Activated CD4-positive, alpha-beta memory T cell treated with anti-CD3 and anti-CD28 coated beads, Interleukin-2, amount 10 ng/mL, durations not matched to agents 7 days and 5 days (primary cell): ENCODE data around the gene MRPL22. TPM values are rescaled to one million over a fixed set of nuclear protein-coding genes. Genes with fewer than 3 reads are reported as not detected.
"Not testable (repeated sequence)": the region's sequence is repeated elsewhere in the genome, so short reads cannot be mapped to it uniquely, and the experiment has no call there.

Experiments
- CTCF ChIA-PET: fragments of 350-600 bp; sonication (Branson Sonifier 250); formaldehyde crosslinking; loops from one replicate; lab custom pipeline; 2021; ENCODE audit warnings: antibody characterized with exemption, inconsistent platforms; lab: Charles Lee
- POLR2A ChIA-PET: fragments of 350-600 bp; sonication (Branson Sonifier 250); formaldehyde crosslinking; loops from one replicate; lab custom pipeline; 2021; ENCODE audit warnings: antibody characterized with exemption; lab: Charles Lee
- DNase-seq: peaks from one replicate; pipeline ENCODE4 v3.0.0-alpha.2; 2020
- H3K27ac Mint-ChIP-seq: one replicate; pipeline ENCODE4 v1.8.0; 2021; ENCODE audit warnings: mild to moderate bottlenecking, mixed read lengths
- H3K27me3 Mint-ChIP-seq: one replicate; pipeline ENCODE4 v1.8.0; 2021; ENCODE audit warnings: mixed read lengths
- H3K36me3 Mint-ChIP-seq: one replicate; pipeline ENCODE4 v1.8.0; 2021; ENCODE audit warnings: low read depth, mixed read lengths
- H3K4me1 Mint-ChIP-seq: one replicate; pipeline ENCODE4 v1.8.0; 2021; ENCODE audit warnings: mixed read lengths
- H3K4me3 Mint-ChIP-seq: one replicate; pipeline ENCODE4 v1.8.0; 2021; ENCODE audit warnings: mild to moderate bottlenecking, mixed read lengths
- H3K9me3 Mint-ChIP-seq: one replicate; pipeline ENCODE4 v1.8.0; 2021; ENCODE audit warnings: mixed read lengths
- total RNA-seq, 2 experiments: library from RNA; stranded (reverse); gene quantifications; one replicate each; pipeline ENCODE4 v1.2.3, GENCODE V29; 2021

MRPL22 gene
- total RNA-seq, 2 experiments from 2014 or later: 60.0 to 62.2 TPM

DNA sequence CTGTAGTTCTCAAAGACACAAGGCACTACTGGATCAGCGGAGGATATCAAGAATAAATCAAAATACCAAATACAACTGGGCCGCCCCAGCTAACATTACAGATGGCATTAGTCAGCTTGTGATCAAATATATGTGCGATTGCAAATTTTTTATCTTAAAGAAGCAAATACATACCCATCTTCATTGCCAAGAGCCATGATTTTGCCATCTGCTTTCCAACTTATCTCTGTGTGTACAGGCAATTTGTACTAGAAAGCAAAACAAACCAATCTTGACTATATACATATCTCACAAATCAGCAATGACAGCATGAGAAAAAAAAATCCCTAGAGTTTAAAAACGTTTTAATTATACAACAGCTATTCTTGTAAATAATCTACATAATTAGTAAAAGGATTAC lies 23.1 kb upstream of the MRPL22 start:
- no peaks in the 10 kb centered on the region for H3K27me3 Mint-ChIP-seq
- no peak for DNase-seq
- ChIA-PET CTCF (no interaction called here), POLR2A (interaction anchor here (0.8 kb wide), 1 partner anchor 19 kb away, joined by 3 read pairs; no protein-coding TSS in a partner anchor)
- H3K4me1 Mint-ChIP-seq: no peaks in the 10 kb centered on the region
- no peak overlapping the region for H3K4me3 Mint-ChIP-seq
- H3K27ac Mint-ChIP-seq: no peak overlapping the region
- no peaks in the 10 kb centered on the region for H3K9me3 Mint-ChIP-seq
- H3K36me3 Mint-ChIP-seq: peaks cover 14% of the 10 kb centered on the region

- Mint-ChIP-seq H3K4me3 (no peak overlapping the region), H3K27me3 (no peaks in the 10 kb centered on the region), H3K4me1 (no peaks in the 10 kb centered on the region), H3K27ac (no peak overlapping the region), H3K36me3 (peaks cover 31% of the 10 kb centered on the region), H3K9me3 (no peaks in the 10 kb centered on the region)
- no peak for DNase-seq
- ChIA-PET CTCF (no interaction called here), POLR2A (interaction anchor here (1.8 kb wide), 1 partner anchor 13 kb away, joined by 5 read pairs; no protein-coding TSS in a partner anchor)
Measured at GRCh38 chr5:154923441-154924430, 17.1 kb upstream of the MRPL22 start.

- CTCF ChIA-PET: interaction anchor here (1.1 kb wide), 1 partner anchor 35 kb away, joined by 3 read pairs; no protein-coding TSS in a partner anchor
- Mint-ChIP-seq H3K9me3 (no peaks in the 10 kb centered on the region), H3K27ac (no peak overlapping the region), H3K4me1 (peaks cover 27% of the 10 kb centered on the region), H3K36me3 (peaks cover 27% of the 10 kb centered on the region), H3K4me3 (no peak overlapping the region), H3K27me3 (no peaks in the 10 kb centered on the region)
- DNase-seq: no peak
- POLR2A ChIA-PET: no interaction called here
Measured at GRCh38 chr5:154933537-154933936, 7.3 kb upstream of the MRPL22 start.

- CTCF ChIA-PET: no interaction called here
- Mint-ChIP-seq H3K4me1 (peaks cover 33% of the 10 kb centered on the region), H3K27ac (no peak overlapping the region), H3K27me3 (no peaks in the 10 kb centered on the region), H3K9me3 (no peaks in the 10 kb centered on the region), H3K4me3 (no peak overlapping the region), H3K36me3 (peaks cover 24% of the 10 kb centered on the region)
- POLR2A ChIA-PET: no interaction called here
- DNase-seq: no peak
Measured at GRCh38 chr5:154934881-154935280, 6.0 kb upstream of the MRPL22 start.

GRCh38 chr5:154937186-154937717 lies 3.6 kb upstream of the MRPL22 start:
- CTCF ChIA-PET: interaction anchor here (1.0 to 1.8 kb wide), 4 partner anchors 10 to 469 kb away, joined by 3 to 6 read pairs (median 4); no protein-coding TSS in a partner anchor
- DNase-seq: no peak
- peak overlapping the region; percentile 70 for H3K27ac Mint-ChIP-seq

GRCh38 chr5:154937718-154938466 lies 3.0 kb upstream of the MRPL22 start, which contains the start of gene GEMIN5:
Gene GEMIN5, minus strand, starts transcription at chr5:154938211. Its CDS starts 78 bp downstream, at chr5:154938133.
- H3K9me3 Mint-ChIP-seq: no peaks in the 10 kb centered on the region
- H3K4me3 Mint-ChIP-seq: peak within 1 kb of the TSS; percentile 85
- H3K4me1 Mint-ChIP-seq: peaks cover 55% of the 10 kb centered on the region
- DNase-seq: peak; percentile 87
- peak within 1 kb of the TSS; percentile 70 for H3K27ac Mint-ChIP-seq
- ChIA-PET POLR2A (interaction anchor here (1.0 to 2.9 kb wide), 4 partner anchors 9 to 80 kb away, joined by 3 to 24 read pairs (median 5); partner anchors contain the start of gene CNOT8), CTCF (interaction anchor here (1.1 to 1.8 kb wide), 2 partner anchors 10 to 21 kb away, joined by 3 to 5 read pairs; no protein-coding TSS in a partner anchor)
- peaks cover 13% of the 10 kb centered on the region for H3K36me3 Mint-ChIP-seq
- no peaks in the 10 kb centered on the region for H3K27me3 Mint-ChIP-seq

More at GRCh38 chr5:154937186-154937717, 3.6 kb upstream of the MRPL22 start:
- Mint-ChIP-seq H3K27me3 (no peaks in the 10 kb centered on the region), H3K9me3 (no peaks in the 10 kb centered on the region), H3K4me3 (peak overlapping the region; percentile 85), H3K4me1 (peaks cover 49% of the 10 kb centered on the region), H3K36me3 (peaks cover 13% of the 10 kb centered on the region)
- POLR2A ChIA-PET: interaction anchor here (0.6 to 2.9 kb wide), 6 partner anchors 8 to 80 kb away, joined by 3 to 24 read pairs (median 4); partner anchors contain the start of gene CNOT8

- POLR2A ChIA-PET, DNase-seq, H3K9me3 Mint-ChIP-seq, H3K27me3 Mint-ChIP-seq, H3K4me3 Mint-ChIP-seq, H3K36me3 Mint-ChIP-seq, CTCF ChIA-PET, H3K27ac Mint-ChIP-seq: not testable (repeated sequence)
- peaks cover 57% of the 10 kb centered on the region for H3K4me1 Mint-ChIP-seq
Measured at GRCh38 chr5:154939387-154939786, 1.5 kb upstream of the MRPL22 start.

DNA sequence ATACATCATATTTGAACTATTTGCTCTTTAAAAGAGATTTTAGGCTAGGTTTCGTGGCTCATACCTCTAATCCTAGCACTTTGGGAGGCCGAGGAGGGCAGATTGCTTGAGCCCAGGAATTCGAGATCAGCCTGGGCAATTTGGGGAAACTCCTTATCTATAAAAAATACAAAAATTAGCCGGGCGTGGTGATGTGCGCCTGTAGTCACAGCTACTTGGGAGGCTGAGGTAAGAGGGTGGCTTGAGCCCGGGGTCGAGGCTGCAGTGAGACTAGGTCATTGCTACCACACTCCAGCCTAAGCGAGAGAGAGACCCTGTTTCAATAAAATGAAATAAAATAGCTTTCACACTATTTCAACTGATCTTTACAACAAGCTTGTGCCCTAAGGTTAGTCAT lies 500 bp upstream of the MRPL22 start:
- H3K9me3 Mint-ChIP-seq: no peaks in the 10 kb centered on the region
- no peak for DNase-seq
- H3K27me3 Mint-ChIP-seq: no peaks in the 10 kb centered on the region
- peaks cover 2% of the 10 kb centered on the region for H3K36me3 Mint-ChIP-seq
- H3K27ac Mint-ChIP-seq: peak overlapping the region; percentile 90
- H3K4me3 Mint-ChIP-seq: peak overlapping the region; percentile 93
- CTCF ChIA-PET: interaction anchor here (3.3 kb wide), 1 partner anchor 290 kb away, joined by 13 read pairs; no protein-coding TSS in a partner anchor
- POLR2A ChIA-PET: no interaction called here
- H3K4me1 Mint-ChIP-seq: peaks cover 53% of the 10 kb centered on the region

GRCh38 chr5:154943527-154943926 lies 2.7 kb downstream of the MRPL22 start:
- ChIA-PET CTCF (interaction anchor here (1.5 to 2.0 kb wide), 3 partner anchors 12 to 61 kb away, joined by 3 to 7 read pairs (median 5); no protein-coding TSS in a partner anchor), POLR2A (no interaction called here)
- H3K9me3 Mint-ChIP-seq: no peaks in the 10 kb centered on the region
- no peak for DNase-seq
- H3K27ac Mint-ChIP-seq: no peak overlapping the region
- H3K36me3 Mint-ChIP-seq: peaks cover 5% of the 10 kb centered on the region
- H3K4me3 Mint-ChIP-seq: no peak overlapping the region
- H3K4me1 Mint-ChIP-seq: peaks cover 36% of the 10 kb centered on the region
- H3K27me3 Mint-ChIP-seq: no peaks in the 10 kb centered on the region

DNA sequence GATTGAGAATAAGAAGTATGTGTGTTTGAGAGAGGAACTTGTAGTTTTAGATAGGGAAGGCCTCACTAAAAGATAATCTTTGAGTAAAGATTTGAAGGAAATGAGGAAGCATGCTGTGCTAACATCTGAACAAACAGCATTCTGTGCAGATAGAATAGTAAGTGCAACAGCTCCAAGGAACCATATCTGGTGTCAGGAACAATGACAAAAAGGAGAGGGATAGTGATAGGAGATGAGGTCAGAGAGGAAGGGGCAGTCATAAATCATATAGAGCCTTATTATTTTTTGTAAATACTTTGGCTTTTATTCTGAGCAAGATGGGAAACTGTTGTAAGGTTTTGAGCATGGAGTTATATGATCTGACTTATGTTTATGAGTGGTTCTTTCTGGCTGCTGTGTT lies 3.8 kb downstream of the MRPL22 start:
- H3K9me3 Mint-ChIP-seq: no peaks in the 10 kb centered on the region
- no peak for DNase-seq
- no peaks in the 10 kb centered on the region for H3K27me3 Mint-ChIP-seq
- ChIA-PET POLR2A (no interaction called here), CTCF (interaction anchor here (1.1 to 2.0 kb wide), 4 partner anchors 9 to 60 kb away, joined by 4 to 7 read pairs (median 5); no protein-coding TSS in a partner anchor)
- H3K4me3 Mint-ChIP-seq: no peak overlapping the region
- no peak overlapping the region for H3K27ac Mint-ChIP-seq
- peaks cover 13% of the 10 kb centered on the region for H3K36me3 Mint-ChIP-seq
- H3K4me1 Mint-ChIP-seq: peaks cover 37% of the 10 kb centered on the region

DNA sequence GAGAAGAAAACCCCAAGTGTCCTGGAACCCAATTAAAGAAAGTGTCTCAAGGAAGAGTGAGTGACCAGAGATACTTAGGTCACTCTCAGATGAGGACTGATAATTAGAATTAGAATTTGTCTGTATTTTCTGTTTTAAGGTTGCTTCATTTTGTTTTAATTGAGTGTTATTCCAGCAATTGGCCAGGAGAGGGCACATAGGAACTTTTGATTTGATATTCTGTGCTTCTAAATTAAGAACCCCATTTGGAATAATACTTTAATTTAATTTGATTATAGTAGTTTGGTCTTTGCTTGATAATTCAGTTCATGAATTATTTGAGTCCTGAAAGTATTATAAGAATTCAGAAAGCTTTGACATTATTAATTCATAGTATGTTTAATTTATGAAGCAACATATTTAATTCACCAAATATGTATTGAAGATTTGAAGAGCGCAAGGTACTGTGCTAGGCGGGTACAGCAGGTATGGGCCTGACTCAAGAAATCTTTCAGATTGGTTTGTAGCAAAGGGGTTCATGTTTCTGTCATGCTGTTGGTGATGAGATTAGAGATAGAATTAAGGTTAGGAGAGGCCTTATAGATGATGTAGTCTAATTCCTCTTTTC lies 4.9 kb downstream of the MRPL22 start:
- H3K4me3 Mint-ChIP-seq: no peak overlapping the region
- no peaks in the 10 kb centered on the region for H3K27me3 Mint-ChIP-seq
- ChIA-PET CTCF (interaction anchor here (0.6 to 1.6 kb wide), 4 partner anchors 13 to 192 kb away, joined by 3 to 6 read pairs (median 4); no protein-coding TSS in a partner anchor), POLR2A (no interaction called here)
- H3K4me1 Mint-ChIP-seq: peaks cover 26% of the 10 kb centered on the region
- no peak overlapping the region for H3K27ac Mint-ChIP-seq
- DNase-seq: no peak
- H3K9me3 Mint-ChIP-seq: no peaks in the 10 kb centered on the region
- H3K36me3 Mint-ChIP-seq: peaks cover 13% of the 10 kb centered on the region

- Mint-ChIP-seq H3K9me3 (no peaks in the 10 kb centered on the region), H3K27me3 (no peaks in the 10 kb centered on the region), H3K36me3 (peaks cover 17% of the 10 kb centered on the region), H3K27ac (no peak overlapping the region), H3K4me3 (no peak overlapping the region), H3K4me1 (peaks cover 15% of the 10 kb centered on the region)
- CTCF ChIA-PET: no interaction called here
- POLR2A ChIA-PET: no interaction called here
- no peak for DNase-seq
Measured at GRCh38 chr5:154947778-154948177, 6.9 kb downstream of the MRPL22 start.
